ENCODE data around the gene CUX1.

Gene CUX1

DNA sequence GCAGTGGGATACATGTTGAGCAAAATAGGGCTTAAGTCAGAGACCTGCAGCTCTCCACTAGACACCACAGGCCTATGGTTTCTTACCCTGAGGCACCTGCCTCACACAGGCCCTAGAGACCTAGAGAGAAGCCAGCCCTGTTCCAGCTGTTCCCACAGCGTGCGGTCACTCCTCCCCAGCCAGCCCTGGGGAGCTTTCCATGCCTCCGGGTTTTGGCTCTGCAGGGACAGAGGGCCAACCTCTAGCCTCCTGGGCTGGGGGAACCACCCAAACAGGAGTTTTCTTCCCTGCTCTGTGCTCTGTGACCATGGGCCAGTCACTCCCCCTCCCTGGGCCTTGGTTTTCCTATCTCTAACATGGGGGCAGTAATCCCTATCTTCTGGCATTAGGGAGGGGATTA, 502.2 kb downstream of the CUX1 start:
- Histone ChIP-seq H3K9ac (no peak overlapping the region), H3K27ac (no peak overlapping the region)

GRCh38 chr7:102320181-102320580, 502.8 kb downstream of the CUX1 start:
- TF ChIP-seq CTCF (conservative IDR thresholded peaks at IDR 0.05; ENCODE audit: low read depth, low read length): no peak
- no peaks in the 10 kb centered on the region for H4K20me1 ChIP-seq (ENCODE audit: insufficient read depth)
- no peak overlapping the region for H3K4me2 ChIP-seq
- H3K79me2 ChIP-seq (ENCODE audit: insufficient read depth, low read depth): no peaks in the 10 kb centered on the region
- no peak overlapping the region for H3K9ac ChIP-seq
- H3K4me1 ChIP-seq (ENCODE audit: low read depth, poor library complexity, severe bottlenecking): no peaks in the 10 kb centered on the region
- no peak overlapping the region for H3K4me3 ChIP-seq (IDR thresholded peaks at IDR 0.05; ENCODE audit: insufficient read depth, low read depth, low read length)
- H3K36me3 ChIP-seq (ENCODE audit: insufficient read depth): peaks cover 4% of the 10 kb centered on the region; the same call in 1 of the 2 replicates
- no peak overlapping the region for H2AFZ ChIP-seq (ENCODE audit: low read depth)
- no peak overlapping the region for H3K27ac ChIP-seq
- no peaks in the 10 kb centered on the region for H3K27me3 ChIP-seq (ENCODE audit: insufficient read depth, low read depth)

More for the DNA sequence above, 502.2 kb downstream of the CUX1 start:
- Histone ChIP-seq H3K36me3 (ENCODE audit: insufficient read depth) (peaks cover 9% of the 10 kb centered on the region; the same call in 1 of the 2 replicates), H3K4me1 (ENCODE audit: low read depth, poor library complexity, severe bottlenecking) (no peaks in the 10 kb centered on the region), H3K4me2 (no peak overlapping the region), H3K79me2 (ENCODE audit: insufficient read depth, low read depth) (no peaks in the 10 kb centered on the region), H3K4me3 (IDR thresholded peaks at IDR 0.05; ENCODE audit: insufficient read depth, low read depth, low read length) (no peak overlapping the region), H4K20me1 (ENCODE audit: insufficient read depth) (no peaks in the 10 kb centered on the region), H3K27me3 (ENCODE audit: insufficient read depth, low read depth) (no peaks in the 10 kb centered on the region), H2AFZ (ENCODE audit: low read depth) (no peak overlapping the region)
- no peak for TF ChIP-seq CTCF (conservative IDR thresholded peaks at IDR 0.05; ENCODE audit: low read depth, low read length)

DNA sequence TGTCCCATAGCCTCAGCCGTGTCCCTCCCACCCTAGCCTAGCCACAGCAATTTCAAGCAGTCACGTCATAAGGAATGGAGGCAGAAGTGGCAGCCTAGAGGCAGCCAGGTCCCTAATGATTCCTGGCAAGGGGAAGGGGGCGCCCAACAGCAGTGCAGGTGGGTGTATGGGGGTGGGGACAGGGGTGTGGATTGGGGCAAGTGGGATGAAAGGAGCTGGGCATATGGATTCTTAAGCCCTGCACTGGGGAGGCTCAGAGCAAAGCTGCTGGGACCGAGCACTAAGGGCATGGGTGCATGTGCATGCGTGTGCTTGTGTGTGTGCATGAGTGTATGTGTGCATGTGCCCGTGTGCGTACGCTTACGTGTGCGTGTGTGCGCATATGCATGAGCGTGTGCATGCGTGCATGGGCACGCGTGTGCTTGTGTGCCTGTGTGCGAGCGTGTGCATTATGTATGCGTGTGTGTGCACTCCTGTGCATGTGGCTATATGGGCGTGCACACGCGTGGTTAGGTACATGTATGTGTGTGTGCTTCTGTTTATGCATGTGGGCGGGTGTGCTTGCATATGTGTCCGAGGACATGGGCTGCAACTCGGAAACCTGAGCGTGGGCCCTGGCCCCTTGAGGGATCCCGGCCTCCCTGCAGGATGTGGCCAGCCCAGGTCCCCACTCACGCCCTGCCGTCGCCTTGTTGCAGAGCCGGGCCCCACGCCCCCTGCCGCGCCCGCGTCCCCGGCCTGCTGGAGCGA, 503.4 kb downstream of the CUX1 start:
- peaks cover 4% of the 10 kb centered on the region; the same call in 1 of the 2 replicates for H3K36me3 ChIP-seq (ENCODE audit: insufficient read depth)
- H3K27me3 ChIP-seq (ENCODE audit: insufficient read depth, low read depth): no peaks in the 10 kb centered on the region
- H2AFZ ChIP-seq (ENCODE audit: low read depth): no peak overlapping the region
- no peaks in the 10 kb centered on the region for H4K20me1 ChIP-seq (ENCODE audit: insufficient read depth)
- no peak for TF ChIP-seq CTCF (conservative IDR thresholded peaks at IDR 0.05; ENCODE audit: low read depth, low read length)
- no peak overlapping the region for H3K4me3 ChIP-seq (IDR thresholded peaks at IDR 0.05; ENCODE audit: insufficient read depth, low read depth, low read length)
- no peaks in the 10 kb centered on the region for H3K4me1 ChIP-seq (ENCODE audit: low read depth, poor library complexity, severe bottlenecking)
- no peak overlapping the region for H3K27ac ChIP-seq
- H3K79me2 ChIP-seq (ENCODE audit: insufficient read depth, low read depth): no peaks in the 10 kb centered on the region
- no peak overlapping the region for H3K4me2 ChIP-seq
- no peak overlapping the region for H3K9ac ChIP-seq

- no peak overlapping the region for H3K4me2 ChIP-seq
- H4K20me1 ChIP-seq (ENCODE audit: insufficient read depth): no peaks in the 10 kb centered on the region
- no peak overlapping the region for H3K9ac ChIP-seq
- no peak overlapping the region for H2AFZ ChIP-seq (ENCODE audit: low read depth)
- no peaks in the 10 kb centered on the region for H3K27me3 ChIP-seq (ENCODE audit: insufficient read depth, low read depth)
- no peak for TF ChIP-seq CTCF (conservative IDR thresholded peaks at IDR 0.05; ENCODE audit: low read depth, low read length)
- H3K4me1 ChIP-seq (ENCODE audit: low read depth, poor library complexity, severe bottlenecking): no peaks in the 10 kb centered on the region
- H3K36me3 ChIP-seq (ENCODE audit: insufficient read depth): peaks cover 4% of the 10 kb centered on the region; the same call in 1 of the 2 replicates
- H3K4me3 ChIP-seq (IDR thresholded peaks at IDR 0.05; ENCODE audit: insufficient read depth, low read depth, low read length): no peak overlapping the region
- no peak overlapping the region for H3K27ac ChIP-seq
- no peaks in the 10 kb centered on the region for H3K79me2 ChIP-seq (ENCODE audit: insufficient read depth, low read depth)
Observed at GRCh38 chr7:102321351-102322201, 504.1 kb downstream of the CUX1 start.

All from KMS-11 (cell line).